ENCODE results near the gene PDZRN4. TPM values are rescaled to one million over a fixed set of nuclear protein-coding genes. Genes with fewer than 3 reads are reported as not detected.

The PDZRN4 gene
- total and polyA plus RNA-seq, 2 experiments from 2014 or later, result 0.90 TPM; not detected in 1

GRCh38 chr12:41228066-41228820 lies 40.1 kb downstream of the PDZRN4 start (continued):
- TF ChIP-seq ZNF462 (CRISPR knock-in tag; IDR thresholded peaks at IDR 0.05) (no peak), POLR2AphosphoS5 (IDR thresholded peaks at IDR 0.05; ENCODE audit: low read depth) (no peak), ETS1 (IDR thresholded peaks at IDR 0.05) (no peak), ZNF114 (CRISPR knock-in tag; IDR thresholded peaks at IDR 0.05) (no peak)

GRCh38 chr12:41230756-41231155 lies 42.6 kb downstream of the PDZRN4 start:
- Histone ChIP-seq H4K20me1 (replicated peaks; ENCODE audit: insufficient read depth) (no peaks in the 10 kb centered on the region), H3K79me2 (replicated peaks; ENCODE audit: insufficient read depth) (no peaks in the 10 kb centered on the region), H3F3A (replicated peaks; ENCODE audit: low read depth) (no peaks in the 10 kb centered on the region), H3K27ac (ENCODE audit: low read depth) (no peak overlapping the region), H3K4me1 (ENCODE audit: insufficient read depth) (no peaks in the 10 kb centered on the region), H3K4me2 (no peak overlapping the region), H3K36me3 (ENCODE audit: insufficient read depth) (no peaks in the 10 kb centered on the region), H3K9me2 (ENCODE audit: insufficient read depth) (no peaks in the 10 kb centered on the region), H3K27me3 (ENCODE audit: insufficient read depth) (no peaks in the 10 kb centered on the region), H3K4me3 (no peak overlapping the region), H2AFZ (no peak overlapping the region)
- Mint-ChIP-seq H3K4me1 (peaks cover 5% of the 10 kb centered on the region), H3K4me3 (no peak overlapping the region), H3K27ac (no peak overlapping the region), H3K27me3 (ENCODE audit: insufficient read depth, low read depth, poor library complexity) (no peaks in the 10 kb centered on the region), H3K9me3 (0 out of 3 replicates have a peak, but pooled peaks cover 4% of the 10 kb centered on the region), H3K36me3 (ENCODE audit: low read depth) (no peaks in the 10 kb centered on the region)
- DNase-seq (ENCODE audit: low spot score), result no peak
- ATAC-seq, result no peak
- no peak for TF ChIP-seq ZNF114 (CRISPR knock-in tag; IDR thresholded peaks at IDR 0.05)
